ENCODE results near the gene RASGRP3. TPM values are rescaled to one million over a fixed set of nuclear protein-coding genes. Genes with fewer than 3 reads are reported as not detected.

The RASGRP3 gene
- total RNA-seq, 1 donor: 12.1 TPM

DNA sequence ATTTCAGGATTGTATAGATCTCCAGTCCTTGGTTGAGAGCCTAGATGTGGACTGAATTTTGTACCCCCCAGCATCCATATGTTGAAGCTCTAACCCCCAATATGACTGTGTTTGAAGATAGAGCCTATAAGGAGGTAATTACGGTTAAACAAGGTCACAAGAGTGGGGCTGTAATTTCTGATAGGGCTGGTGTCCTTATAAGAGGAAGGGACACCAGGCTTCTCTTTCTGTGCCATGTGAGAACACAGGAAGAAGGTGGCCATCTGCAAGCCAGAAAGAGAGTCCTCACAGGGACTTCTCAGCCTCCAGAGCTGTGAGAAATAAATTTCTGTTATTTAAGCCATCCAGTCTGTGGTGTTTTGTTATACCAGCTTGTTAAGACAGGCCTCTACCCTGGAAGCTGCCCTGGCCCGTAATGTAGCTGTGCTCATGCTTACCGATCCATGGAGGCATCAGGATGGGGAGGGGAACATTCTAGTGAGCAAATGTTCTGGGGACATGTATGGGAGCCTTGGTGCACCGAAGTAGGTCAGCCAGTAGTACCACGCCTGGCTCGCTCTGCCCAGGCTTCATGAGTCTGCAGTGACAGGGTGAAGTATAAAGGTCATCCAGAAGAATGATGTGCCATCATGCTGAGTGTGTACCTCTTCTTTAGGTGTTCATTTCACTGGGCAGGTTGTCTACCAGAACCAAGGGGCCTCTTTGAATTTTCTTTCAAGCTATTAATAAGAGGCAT is 16.1 kb downstream of the RASGRP3 start:
- H3K4me3 ChIP-seq (ENCODE audit: low read depth, low read length): no peak overlapping the region
- TF ChIP-seq, protein P1, sequence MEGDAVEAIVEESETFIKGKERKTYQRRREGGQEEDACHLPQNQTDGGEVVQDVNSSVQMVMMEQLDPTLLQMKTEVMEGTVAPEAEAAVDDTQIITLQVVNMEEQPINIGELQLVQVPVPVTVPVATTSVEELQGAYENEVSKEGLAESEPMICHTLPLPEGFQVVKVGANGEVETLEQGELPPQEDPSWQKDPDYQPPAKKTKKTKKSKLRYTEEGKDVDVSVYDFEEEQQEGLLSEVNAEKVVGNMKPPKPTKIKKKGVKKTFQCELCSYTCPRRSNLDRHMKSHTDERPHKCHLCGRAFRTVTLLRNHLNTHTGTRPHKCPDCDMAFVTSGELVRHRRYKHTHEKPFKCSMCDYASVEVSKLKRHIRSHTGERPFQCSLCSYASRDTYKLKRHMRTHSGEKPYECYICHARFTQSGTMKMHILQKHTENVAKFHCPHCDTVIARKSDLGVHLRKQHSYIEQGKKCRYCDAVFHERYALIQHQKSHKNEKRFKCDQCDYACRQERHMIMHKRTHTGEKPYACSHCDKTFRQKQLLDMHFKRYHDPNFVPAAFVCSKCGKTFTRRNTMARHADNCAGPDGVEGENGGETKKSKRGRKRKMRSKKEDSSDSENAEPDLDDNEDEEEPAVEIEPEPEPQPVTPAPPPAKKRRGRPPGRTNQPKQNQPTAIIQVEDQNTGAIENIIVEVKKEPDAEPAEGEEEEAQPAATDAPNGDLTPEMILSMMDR (IDR thresholded peaks at IDR 0.05; ENCODE audit: insufficient read depth, low read depth, low read length): no peak
- DNase-seq (ENCODE audit: low read depth): no peak

DNA sequence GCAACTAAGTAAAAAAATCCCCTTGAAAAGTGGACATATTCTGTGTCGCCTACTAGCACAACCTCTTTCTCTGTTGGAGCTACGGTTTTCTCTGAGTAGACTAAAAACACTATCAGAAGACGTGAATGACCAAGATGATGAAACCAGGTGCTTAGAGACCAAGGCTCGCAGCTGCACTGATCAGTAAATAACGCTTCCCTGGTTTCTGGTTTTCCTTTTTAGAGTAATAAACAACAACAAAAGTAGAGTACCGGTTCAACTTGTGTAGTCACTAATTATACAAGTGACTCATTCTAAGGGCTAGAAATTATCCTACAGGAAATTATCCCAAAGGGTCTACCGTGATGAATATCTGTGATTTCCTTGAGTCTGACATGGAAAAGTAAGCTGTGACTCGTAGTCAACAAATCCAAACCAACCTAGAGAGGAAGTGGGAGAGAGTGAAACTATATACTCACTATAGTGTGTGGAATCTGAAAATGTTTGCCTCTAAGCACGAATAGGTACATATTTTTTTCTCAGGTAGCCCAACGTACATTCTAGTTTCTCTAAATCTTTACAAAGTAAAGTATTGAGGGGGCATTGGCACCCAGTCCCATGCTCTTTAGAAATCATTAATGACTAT is 17.8 kb downstream of the RASGRP3 start:
- TF ChIP-seq, protein P1 (IDR thresholded peaks at IDR 0.05; ENCODE audit: insufficient read depth, low read depth, low read length): no peak

DNA sequence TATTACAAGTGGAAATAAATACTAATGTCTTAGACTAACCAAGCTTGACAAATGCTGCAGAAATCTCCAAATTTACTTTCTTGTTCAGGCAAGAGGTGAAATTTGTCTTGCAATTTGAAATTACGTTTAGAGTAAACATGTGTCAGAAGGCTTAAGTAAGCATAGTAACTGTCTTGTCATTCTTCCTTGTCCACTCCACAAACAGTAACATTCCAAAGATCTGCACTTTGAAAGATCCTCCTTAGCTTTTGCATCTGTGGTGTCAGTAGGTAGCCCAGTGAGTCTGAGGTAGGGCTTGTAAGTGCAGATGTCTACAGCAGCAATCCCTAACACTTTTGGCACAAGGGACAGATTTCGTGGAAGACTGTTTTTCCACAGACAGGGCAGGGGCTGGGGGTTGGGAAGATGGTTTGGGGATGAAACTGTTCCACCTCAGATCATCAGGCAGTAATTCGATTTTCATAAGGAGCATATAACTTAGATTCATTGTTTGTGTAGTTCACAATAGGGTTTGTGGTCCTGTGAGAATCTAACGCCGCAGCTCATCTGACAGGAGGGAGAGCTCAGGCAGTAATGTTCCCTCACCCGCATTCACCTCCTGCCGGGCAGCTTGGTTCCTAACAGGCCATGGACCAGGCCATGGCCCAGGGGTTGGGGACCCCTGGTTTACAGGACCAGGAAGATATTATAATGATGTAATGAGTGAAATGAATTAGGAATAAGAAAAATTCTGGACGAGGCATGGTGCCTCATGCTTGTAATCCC is 18.6 kb downstream of the RASGRP3 start:
- no peak overlapping the region for H3K4me3 ChIP-seq (ENCODE audit: low read depth, low read length)
- TF ChIP-seq, protein P1 (IDR thresholded peaks at IDR 0.05; ENCODE audit: insufficient read depth, low read depth, low read length): no peak
- no peak for DNase-seq (ENCODE audit: low read depth)

More for the DNA sequence above, 17.8 kb downstream of the RASGRP3 start:
- H3K4me3 ChIP-seq (ENCODE audit: low read depth, low read length): no peak overlapping the region
- DNase-seq (ENCODE audit: low read depth): no peak

DNA sequence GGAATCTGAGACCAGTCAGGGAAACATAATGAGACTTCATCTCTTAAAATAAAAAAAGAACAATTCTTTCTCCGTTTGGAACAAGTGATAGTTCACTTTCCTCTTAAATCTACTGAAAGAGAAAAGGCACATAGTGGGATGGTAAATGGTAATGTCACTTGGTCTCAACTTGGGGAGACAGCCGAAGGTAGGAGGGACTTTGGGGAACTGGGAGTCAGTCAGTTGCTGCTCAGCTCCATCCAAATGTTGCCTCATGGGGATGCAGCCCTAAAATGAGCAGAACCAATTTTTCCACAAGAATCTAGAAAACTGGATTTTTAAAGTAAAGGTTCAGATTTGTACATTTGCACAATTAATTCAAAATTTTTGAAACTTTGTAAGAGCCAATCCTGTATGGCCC is 19.2 kb downstream of the RASGRP3 start:
- TF ChIP-seq, protein P1 (IDR thresholded peaks at IDR 0.05; ENCODE audit: insufficient read depth, low read depth, low read length): no peak
- DNase-seq (ENCODE audit: low read depth): no peak

DNA sequence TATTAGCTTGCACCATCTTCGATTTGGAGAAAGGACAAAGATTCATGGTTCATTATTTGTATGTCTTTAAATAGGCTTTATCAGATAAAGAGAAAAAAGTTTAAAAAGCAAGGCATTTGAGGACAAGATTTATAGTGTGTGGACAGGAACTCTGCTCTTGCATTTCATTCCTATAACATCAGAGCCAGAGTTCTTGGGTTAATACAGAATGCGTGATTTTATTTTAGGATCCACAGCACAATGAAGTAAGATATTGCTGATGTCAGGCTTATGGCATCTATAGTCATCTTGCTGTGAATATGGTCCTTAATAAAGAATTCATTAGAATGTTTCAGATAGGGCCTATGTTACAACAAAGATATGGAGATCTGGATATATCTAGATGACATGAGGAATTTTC is 19.7 kb downstream of the RASGRP3 start:
- no peak overlapping the region for H3K4me3 ChIP-seq (ENCODE audit: low read depth, low read length)
- TF ChIP-seq, protein P1 (IDR thresholded peaks at IDR 0.05; ENCODE audit: insufficient read depth, low read depth, low read length): no peak

More for the DNA sequence above, 19.2 kb downstream of the RASGRP3 start:
- no peak overlapping the region for H3K4me3 ChIP-seq (ENCODE audit: low read depth, low read length)

DNA sequence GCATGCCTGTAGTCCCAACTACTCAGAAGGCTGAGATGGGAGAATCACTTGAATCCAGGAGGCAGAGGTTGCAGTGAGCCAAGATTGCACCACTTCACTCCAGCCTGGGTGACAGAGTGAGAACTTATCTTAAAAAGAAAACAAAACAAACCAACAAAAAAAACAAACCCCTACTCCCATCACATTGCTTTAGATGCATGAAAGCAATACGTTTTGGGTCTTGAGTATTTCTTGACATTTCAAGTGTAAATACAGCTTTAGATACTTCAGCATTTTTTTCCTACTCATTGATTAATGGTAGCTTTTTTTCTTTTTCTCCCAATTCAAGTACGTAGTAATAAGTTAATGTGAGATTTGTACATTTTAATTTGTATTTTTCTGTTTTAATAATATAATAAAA is 20.3 kb downstream of the RASGRP3 start:
- H3K4me3 ChIP-seq (ENCODE audit: low read depth, low read length): no peak overlapping the region
- DNase-seq (ENCODE audit: low read depth): no peak
- TF ChIP-seq, protein P1 (IDR thresholded peaks at IDR 0.05; ENCODE audit: insufficient read depth, low read depth, low read length): no peak

More for the DNA sequence above, 19.7 kb downstream of the RASGRP3 start:
- DNase-seq (ENCODE audit: low read depth): peak; percentile 70
